ENCODE measurements around the gene AP2A1.

DNA sequence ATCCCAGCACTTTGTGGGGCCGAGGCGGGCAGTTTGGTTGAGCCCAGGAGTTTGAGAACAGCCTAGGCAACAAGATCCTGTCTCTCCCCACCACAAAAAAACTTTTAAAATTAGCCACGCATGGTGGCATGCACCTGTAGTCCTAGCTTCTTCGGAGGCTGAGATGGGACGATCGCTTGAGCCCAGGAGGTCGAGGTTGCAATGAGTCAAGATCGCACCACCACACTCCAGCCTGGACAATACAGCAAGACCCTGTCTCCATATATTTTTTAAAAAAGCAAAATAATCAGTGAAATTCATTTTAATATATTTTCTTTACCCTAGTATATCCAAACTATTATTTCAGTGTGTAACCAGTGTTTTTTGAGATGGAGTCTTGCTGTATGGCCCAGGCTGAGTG, 8.2 kb downstream of the AP2A1 start:
- TF ChIP-seq CTCF (IDR thresholded peaks at IDR 0.05) (no peak), EZH2 (IDR thresholded peaks at IDR 0.05; ENCODE audit: borderline replicate concordance, insufficient read depth, low read depth, low read length, poor library complexity, severe bottlenecking) (no peak)
